CD4-positive, alpha-beta T cell treated with Interleukin-6 for 4 hours (primary cell): ENCODE results near the gene B4GALNT4.
A peak's percentile ranks its signal among the peaks of the same experiment; 100 is the strongest.
"Not testable (repeated sequence)": the region's sequence is repeated elsewhere in the genome, so short reads cannot be mapped to it uniquely, and the experiment has no call there.

Experiments used
- DNase-seq: peaks from one replicate; pipeline ENCODE4 v3.0.0-alpha.2; 2020; ENCODE audit warnings: mixed read lengths

The B4GALNT4 gene

DNA sequence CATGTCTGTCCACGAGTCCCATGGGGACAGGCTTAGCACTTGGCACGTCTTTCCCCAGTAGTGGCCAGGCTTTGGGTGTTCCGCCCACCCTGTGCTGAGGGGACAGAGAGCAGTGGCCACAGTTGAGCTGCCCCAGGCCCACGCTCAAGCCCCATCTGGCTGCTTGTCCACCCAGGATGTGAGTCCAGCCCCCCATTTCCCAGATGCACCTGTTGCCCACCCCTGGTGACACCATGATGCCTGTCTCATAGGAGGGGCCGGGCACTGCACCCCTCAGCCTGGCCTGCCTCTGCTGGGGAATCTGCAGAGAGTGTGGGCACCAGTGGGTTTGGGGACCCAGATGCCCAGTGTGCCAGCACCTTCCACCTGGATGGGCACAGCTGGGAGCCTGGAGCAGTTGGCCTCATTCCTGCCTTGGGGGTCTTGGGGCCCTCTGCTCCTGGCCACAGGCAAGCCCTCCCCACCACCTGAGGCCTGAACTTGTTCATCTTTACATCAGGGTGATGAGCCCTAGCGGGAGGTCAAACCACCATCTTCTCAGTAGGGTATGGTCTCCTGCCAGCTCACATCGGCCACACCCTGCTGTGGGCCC, 39.8 kb downstream of the B4GALNT4 start:
- no peak for DNase-seq

GRCh38 chr11:409600-410483, 40.5 kb downstream of the B4GALNT4 start:
- DNase-seq: no peak

DNA sequence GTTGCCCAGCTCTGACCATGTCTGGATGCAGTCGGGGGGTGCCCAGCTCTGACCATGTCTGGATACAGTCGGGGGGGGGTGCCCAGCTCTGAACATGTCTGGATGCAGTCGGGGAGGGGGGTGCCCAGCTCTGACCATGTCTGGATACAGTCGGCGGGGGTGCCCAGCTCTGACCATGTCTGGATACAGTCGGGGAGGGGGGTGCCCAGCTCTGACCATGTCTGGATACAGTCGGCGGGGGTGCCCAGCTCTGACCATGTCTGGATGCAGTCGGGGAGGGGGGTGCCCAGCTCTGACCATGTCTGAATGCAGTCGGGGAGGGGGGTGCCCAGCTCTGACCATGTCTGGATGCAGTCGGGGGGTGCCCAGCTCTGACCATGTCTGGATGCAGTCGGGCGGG, 41.4 kb downstream of the B4GALNT4 start:
- DNase-seq: not testable (repeated sequence)

GRCh38 chr11:411520-411919, 42.2 kb downstream of the B4GALNT4 start:
- DNase-seq: not testable (repeated sequence)

GRCh38 chr11:412641-413119, 43.4 kb downstream of the B4GALNT4 start:
- no peak for DNase-seq

DNA sequence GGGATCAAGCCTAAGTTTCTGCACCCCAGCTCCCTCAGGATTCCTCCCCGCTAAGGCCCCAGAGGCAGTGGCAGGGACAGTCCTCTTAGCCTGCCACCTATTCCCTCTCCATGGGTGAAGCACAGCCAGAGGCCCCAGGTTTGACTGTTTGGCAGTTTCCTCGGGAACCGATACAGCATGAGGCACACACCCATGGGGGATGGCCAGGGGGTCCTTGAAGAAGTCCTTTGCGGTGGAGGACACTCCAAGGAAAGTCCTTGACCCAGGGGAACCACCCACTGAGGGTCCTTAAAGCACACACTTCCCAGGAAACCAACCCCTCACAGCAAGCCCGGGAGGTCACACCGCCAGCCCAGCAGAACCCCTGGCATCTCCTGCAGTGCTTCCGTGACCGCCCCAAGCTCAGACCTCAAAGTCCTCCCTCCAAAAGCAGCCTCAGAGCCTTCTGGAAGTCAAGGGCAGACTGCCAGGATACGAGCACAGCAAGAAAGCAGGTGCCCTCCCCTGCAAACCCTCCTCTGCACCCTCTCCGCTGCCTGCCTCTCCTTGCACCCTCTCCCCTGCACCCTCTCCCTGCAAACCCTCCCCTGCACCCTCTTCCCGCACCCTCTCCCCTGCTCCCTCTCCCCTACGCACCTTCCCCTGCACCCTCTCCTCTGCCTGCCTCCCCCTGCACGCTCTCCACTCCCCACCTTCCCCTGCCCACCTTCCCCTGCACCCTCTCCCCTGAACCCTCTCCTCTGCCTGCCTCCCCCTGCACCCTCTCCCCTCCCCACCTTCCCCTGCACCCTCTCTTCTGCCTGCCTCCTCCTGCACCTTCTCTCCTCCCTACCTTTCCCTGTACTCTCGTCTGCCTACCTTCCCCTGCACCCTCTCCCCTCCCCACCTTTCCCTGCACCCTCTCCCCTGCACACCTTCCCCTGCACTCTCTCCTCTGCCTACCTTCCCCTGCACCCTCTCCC, 44.1 kb downstream of the B4GALNT4 start:
- DNase-seq: peak; percentile 56

GRCh38 chr11:414318-414857, 45.1 kb downstream of the B4GALNT4 start:
- DNase-seq: peak; percentile 31

DNA sequence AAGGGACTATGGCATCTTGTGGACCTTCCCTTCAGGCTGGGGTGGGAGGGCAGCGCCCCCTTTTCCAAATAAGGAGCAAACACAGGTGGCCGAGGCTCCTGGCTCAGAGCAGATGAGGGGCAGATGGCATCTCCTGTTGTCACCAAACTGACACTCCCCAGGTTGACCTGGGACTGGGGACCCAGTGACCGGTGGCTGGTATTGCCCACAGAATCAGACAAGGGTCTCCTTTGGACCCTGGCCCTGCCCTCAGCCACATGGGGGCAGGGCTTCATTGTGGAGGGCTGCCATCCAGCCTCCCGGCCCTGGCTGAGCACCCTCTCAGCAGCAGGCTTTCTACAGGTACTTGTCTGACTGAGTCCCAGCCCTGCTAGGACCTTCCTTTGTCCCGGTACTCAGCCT, 46.3 kb downstream of the B4GALNT4 start:
- DNase-seq: peak; percentile 31

DNA sequence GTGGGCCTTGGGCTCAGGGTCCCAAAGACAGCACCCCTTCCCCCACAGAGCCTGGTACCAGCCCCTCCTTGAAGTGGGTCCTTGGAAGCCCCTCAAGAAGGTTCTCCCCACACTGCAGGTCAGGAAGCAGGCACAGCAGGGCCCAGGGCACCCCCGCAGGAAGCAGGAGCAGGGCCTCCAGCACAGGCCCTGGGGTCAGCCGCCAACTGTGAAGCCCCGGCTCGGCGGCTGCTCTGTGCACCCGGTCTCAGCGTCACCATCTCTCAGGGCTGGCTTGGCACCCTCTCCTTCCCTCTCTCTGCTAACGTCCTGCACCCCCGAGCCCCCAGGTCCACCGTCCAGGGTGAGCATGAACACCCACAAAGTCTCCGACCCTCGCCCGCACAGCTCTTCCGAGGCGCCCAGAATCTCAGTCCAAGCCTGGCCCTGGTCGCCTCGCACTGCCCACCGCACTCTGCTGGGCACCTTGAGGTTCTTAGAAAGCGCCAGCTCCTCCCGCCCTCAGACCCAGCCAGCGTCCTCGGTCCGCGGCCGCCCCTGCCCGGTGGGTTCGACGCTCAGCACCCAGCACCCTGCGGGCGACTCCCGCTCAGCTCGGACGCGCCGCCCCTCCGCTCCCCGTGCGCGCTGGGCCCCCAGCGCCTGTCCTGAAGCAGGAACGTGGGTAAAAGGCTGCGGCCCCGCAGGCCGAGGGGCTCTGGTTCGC, 46.9 kb downstream of the B4GALNT4 start:
- DNase-seq: peak; percentile 32

GRCh38 chr11:416757-417621, 47.7 kb downstream of the B4GALNT4 start:
- DNase-seq: peak; percentile 68

DNA sequence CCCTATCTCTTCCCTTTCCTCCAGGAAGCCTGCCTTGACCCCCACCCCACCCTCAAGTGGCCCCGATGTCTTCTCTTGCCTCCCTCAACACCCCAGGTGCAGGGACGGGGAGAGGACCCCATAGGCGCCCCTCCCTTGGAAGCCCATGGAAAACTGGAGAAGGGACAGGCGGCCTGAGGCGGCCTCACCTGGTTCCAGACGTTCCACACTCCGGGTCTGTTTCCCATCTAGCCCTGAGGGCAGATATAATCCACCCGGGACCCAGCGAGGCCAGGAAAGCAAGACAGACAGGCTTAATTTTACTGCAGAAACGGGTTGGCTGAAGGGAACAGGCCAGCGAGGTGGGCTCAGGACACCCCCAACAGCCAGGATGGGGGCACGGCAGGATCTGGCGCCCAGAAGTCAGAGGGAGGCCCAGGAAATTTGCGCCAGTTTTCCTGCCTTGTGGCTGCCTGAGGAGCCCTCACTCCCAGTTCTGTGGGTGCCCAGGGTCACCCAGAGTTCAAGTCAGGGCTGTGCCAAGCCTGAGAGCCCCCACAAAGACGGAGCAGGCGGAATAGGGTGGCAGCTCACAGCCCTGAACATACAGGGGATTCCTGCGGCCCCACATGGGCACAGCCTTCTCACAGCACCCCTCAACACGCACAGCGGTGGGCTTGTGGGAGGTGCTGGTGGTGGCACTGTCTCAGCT, 48.5 kb downstream of the B4GALNT4 start:
- DNase-seq: no peak

GRCh38 chr11:418343-419247, 49.3 kb downstream of the B4GALNT4 start:
- no peak for DNase-seq

- DNase-seq: no peak
Measured at GRCh38 chr11:419248-420005, 50.1 kb downstream of the B4GALNT4 start.

DNA sequence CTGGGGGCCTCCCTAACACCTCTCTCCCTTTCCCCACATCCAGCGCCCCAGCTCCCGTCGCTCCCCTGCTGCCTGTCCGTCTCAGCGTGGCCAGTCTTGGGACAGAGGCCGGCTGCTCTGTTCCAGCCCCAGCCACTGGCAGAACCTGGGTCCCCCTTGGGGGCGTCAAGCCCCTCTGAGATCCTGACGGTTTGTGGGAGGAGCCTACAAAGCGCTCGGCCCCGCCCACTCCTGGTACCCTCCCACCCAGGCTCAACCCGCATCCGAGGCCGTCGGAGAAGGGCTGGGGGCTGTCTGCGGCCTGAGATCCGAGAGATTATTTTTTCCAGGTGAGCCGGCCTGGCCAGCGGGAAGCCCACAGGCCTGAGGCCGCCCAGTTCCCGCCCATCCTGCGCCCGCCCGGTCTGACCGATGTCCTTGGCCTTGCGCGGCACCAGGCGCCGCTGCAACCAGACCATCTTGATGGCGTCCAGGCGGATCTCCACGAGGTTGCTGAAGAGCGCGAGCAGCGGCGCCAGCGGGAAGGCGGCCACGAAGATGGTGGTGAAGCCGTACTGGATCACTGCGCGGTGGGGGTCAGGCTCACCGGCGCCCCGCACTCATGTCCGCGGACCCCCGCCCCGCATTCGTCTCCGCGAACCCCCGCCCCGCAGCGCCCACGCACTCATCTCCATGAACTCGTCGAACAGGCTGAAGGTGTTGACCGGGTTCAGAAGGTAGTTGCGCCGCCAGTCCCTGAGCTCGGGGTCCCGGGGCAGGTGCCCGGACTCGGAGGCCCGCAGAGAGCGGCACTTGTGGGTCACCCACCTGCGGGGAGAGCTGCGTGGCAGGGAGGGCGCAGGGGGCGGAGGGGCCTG, 51.0 kb downstream of the B4GALNT4 start:
- DNase-seq: no peak

- DNase-seq: no peak
Measured at GRCh38 chr11:420911-421321, 51.6 kb downstream of the B4GALNT4 start.

GRCh38 chr11:422249-422656, 53.0 kb downstream of the B4GALNT4 start:
- DNase-seq: no peak

DNA sequence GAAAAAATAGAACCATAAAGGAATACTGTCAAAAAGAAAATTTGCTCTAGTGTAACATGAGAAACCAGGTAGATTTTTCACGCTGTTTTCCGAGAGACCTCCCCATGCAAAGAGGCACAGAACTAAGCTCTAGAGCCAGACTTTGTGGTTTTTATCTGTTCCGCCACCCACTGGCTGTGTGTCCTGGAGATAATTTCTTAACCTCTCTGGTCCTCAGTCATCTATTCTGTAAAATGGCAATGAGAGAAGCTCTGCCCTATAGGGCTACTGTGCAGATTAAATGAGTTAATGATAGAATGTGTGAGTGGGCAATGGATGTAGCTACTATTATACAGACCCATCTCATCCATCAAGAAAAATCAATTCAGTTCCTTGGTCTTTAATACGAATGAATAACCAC, 54.9 kb downstream of the B4GALNT4 start:
- no peak for DNase-seq
